ENCODE measurements around the gene UNC93B1.
A peak's percentile ranks its signal among the peaks of the same experiment; 100 is the strongest.
"Not testable (repeated sequence)": the region's sequence is repeated elsewhere in the genome, so short reads cannot be mapped to it uniquely, and the experiment has no call there.

Gene UNC93B1

GRCh38 chr11:68007498-68008380 lies 3.8 kb upstream of the UNC93B1 start:
- DNase-seq = no peak

GRCh38 chr11:68006606-68007166 lies 2.8 kb upstream of the UNC93B1 start:
- DNase-seq = no peak

DNA sequence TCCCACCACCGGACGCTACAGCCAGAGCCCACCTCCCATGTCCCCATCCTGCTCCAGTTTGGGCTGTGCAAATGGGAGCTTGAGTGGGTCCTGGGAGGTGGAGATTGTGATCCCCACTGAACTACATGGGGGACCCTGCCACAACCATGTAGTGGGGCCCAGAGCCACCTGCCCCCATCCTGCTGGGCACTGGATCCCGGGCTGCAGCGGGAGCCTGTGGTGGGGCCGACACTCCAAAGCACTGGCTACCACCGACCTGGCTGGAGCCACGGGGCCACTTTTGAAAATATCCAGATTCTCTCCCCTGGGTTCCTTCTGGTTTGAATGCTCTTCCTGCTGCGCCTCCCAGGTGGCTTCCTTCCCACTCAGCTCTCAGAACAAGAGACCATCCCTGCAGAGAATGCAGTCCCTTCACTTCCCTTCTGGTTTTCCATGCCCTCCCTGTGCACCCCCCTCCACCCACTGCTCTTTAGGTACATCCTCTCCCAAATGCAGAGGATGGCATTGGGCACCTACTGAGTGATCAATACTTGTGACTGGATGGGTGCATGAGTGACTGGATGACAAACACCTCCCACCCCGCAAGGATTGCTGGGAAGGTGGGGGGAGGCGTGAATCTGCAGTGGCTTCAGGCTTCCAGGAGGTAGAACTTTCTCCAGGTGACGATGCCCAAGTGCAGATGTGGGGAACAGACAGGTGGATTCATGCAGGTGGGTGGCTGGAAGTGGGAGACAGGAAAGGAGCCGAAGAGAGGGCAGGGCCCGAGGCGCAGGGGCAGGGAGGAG lies 846 bp upstream of the UNC93B1 start:
- no peak for DNase-seq

DNA sequence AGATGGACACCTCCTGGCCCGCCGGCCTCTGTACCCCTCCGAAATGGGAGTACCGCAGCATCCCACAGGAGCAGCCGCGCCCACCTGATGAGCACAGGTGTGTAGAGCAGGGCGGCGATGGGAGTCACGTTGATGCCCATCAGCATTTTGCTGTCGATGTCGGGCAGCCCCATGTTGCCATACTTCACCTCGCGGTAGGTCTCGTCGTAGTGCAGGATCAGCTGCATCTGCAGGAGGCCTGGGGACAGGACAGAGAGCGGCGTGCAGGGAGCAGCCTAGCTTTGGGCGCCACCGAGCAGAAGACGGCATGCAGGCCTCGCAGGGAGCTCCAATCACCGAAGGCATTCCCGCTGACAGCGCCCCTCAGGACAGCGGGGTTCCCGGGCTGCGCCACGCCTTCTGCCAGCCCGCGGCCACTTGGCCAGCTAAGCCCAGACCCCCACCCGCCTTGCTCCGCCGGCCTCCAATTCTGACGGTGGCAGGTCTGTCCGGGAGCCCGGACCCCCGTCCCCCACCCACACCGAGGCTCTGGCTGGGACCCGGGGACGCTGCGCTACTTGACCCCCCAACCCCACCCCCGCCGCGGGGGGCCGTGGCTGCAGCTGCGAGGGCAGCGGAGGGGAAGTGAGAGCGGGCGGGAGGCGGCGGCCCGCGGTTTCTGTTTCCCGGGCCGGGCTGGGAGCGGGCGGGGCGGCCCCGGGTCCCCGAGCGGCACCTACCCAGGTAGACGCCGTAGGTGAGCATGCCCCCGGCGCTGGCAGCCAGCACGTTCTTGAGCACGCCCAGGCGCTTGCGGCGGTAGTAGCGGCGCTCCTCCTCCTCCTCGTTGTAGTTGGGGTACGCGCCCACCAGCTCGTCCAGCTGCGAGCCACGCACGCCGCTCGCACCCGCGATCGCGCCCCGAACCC lies 705 bp downstream of the UNC93B1 start:
- peak; percentile 65 for DNase-seq

DNA sequence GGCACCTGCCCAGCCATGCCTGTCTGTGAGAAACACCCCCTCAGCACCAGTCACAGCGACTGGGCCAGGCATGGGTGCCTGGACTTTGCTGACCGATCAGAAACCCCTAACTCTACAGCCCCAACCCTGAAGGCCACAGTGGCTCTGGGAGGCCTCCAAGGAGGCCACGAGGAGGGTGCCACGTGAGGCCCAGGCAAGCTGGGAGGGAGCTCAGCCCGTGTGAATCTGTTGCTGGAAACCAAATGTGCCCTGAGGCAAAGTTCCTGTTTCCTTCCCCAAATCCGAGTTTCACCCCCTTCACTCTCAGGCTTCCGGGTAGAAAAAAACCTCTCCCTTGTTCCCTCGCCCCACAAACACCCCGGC lies 1.3 kb downstream of the UNC93B1 start:
- DNase-seq = no peak

DNA sequence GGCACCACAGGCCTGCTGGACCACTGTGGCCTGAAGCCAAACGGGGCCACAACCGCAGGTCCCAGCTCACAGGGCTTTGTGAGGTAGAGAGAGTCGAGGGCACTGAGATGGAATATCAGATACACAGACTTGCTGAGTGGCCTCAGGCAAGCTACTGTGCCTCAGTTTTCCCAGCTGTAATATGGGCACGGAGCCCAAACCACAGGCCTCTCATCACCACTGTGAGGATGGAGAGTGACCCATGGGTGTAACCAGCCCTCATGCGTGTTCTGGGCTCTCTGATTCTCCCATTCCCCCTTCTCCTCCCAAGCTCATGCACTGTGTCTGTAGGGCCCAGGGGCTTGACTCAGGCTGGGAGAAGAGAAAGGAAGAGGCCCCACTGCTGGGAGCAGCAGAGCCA lies 4.2 kb downstream of the UNC93B1 start:
- no peak for DNase-seq

- no peak for DNase-seq
Measured at GRCh38 chr11:67999201-67999629, 4.7 kb downstream of the UNC93B1 start.

DNA sequence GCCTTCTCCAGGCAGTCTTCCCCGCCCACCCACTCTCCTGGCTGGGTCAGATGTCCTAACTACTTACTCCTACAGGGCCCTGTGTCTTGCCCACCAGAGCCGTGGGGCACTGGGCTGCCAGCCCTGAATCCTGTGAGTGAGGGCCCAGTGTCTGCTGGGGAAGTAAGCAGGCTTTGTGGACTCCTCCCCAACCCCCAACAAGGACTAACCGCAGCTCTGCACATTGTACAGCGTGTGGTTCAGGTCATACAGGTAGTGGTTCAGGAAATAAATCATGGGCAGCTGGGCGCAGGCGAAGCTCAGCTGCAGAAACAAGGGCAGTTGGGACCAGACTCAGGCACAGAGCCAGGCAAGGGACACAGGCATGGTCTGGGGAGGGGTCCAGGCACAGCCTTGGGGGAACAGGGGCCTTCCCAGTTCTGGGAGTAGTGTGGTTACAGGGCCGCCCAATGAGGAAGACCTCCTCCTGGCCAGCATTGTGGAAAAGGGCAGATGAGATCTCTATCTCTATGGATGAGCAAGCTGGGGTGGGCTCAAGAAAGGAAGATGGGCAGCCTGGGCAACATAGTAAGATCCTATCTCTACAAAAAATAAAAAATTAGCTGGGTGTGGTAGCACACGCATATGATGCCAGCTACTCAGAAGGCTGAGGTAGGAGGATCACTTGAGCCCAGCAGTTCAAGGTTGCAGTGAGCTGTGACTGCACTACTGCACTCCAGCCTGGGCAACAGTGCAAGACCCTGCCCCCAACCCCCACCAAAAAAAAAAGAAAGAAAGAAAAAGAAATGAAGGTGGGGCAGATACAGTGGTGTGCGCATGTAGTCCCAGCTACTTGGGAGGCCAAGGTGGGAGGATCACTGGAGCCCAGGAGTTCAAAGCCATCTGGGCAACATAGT lies 5.5 kb downstream of the UNC93B1 start:
- DNase-seq = peak; percentile 13

GRCh38 chr11:67997475-67997921 lies 6.4 kb downstream of the UNC93B1 start:
- no peak for DNase-seq

DNA sequence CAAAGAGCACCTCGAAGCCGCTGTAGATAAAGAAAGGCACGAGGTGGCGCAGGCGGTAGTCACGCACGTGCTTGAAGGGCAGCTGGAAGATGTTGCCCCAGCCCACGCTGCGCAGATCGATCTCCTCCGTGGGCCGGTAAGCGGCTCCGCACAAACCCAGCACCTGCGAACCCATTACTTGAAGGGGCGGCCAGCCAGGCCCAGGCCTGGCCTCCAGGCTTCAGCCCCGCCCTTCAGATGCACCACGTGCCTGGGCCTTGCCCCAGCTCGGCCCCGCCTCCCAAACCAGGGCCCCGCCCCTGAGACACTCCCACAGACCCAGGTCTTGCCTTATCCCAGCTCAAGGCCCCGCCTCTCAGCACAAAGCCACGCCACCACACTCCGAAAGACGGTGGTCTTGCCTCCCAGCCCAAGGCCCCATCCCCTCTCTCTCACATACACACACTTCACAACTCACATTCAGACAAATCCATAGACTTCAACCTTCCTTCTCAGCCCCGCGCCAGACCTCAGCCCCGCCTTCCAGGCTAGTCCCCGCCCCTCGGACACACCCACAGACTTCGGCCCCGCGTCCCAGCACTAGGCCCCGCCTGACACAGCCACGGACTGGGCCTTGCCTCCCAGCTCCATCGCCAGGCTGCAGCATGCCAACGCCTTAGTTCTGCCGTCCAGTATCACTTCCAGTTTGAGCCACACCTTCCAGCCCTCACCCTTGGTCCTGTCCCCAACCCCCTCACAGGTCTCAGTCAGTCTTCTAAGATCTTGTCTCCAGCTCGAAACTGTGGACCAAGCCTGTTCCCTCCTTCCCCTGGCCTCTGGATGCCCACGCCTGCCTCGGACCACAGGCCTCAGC lies 7.0 kb downstream of the UNC93B1 start:
- peak; percentile 42 for DNase-seq

GRCh38 chr11:67996051-67996450 lies 7.8 kb downstream of the UNC93B1 start:
- DNase-seq = no peak

GRCh38 chr11:67995579-67995978 lies 8.3 kb downstream of the UNC93B1 start:
- not testable (repeated sequence) for DNase-seq

GRCh38 chr11:67995129-67995528 lies 8.8 kb downstream of the UNC93B1 start:
- DNase-seq = not testable (repeated sequence)

DNA sequence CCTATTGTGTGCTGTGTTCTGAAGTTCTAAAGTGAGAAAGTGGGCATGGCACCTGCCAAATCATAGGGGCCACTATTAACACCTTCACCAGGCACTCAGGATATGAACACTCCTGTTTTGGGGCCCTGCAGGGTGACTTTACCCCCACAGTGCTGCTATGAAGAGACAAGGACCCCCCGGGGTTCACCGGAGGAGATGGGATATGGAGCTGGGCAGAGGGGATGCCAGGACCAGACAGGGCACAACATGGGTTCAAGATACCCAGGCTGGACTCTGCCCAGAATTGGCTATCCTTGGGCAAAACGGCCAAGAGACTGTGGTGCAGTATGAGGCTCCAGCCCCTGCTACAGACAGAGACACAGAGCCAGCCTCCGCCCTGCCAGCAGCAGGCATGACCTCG lies 9.5 kb downstream of the UNC93B1 start:
- not testable (repeated sequence) for DNase-seq

- peak; percentile 60 for DNase-seq
Measured at GRCh38 chr11:67993821-67994220, 10.1 kb downstream of the UNC93B1 start.

DNA sequence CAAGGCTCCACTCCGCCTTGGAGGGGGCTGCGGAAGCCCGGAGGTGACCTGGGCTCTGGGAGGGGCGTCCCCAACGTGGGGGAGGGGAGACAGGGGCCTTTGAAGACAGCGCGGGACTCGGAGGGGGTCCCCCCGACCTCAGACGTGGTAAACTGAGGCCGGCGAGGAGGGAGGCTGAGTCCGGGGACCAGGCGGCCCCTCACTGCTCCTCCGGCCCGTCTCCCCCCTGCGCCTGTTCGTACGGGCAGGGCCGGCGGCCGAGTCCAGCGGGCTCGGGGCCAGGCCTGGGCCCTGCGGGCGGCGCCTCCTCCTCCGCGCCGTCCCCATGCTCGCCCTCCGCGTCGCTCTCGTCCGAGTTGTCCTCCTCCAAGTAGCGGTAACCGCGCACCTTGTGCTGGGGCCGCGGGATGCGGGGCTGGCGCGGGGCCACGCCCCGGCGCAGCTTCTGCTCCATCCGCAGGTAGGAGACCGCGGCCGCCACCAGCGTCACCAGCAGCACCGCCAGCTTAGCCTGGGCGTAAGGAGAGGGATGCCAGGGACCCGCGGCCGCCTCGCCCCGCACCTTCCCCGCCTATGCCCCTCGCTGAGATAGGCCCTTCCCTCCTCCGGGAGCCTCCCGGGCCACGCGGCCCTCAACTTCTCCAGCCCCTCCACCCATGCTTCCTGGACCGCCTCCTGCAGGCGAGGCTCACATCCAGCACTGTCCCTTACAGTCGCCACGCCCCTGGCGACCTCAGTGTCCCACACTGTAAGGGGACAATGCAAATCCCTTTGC lies 12.4 kb downstream of the UNC93B1 start:
- not testable (repeated sequence) for DNase-seq

DNA sequence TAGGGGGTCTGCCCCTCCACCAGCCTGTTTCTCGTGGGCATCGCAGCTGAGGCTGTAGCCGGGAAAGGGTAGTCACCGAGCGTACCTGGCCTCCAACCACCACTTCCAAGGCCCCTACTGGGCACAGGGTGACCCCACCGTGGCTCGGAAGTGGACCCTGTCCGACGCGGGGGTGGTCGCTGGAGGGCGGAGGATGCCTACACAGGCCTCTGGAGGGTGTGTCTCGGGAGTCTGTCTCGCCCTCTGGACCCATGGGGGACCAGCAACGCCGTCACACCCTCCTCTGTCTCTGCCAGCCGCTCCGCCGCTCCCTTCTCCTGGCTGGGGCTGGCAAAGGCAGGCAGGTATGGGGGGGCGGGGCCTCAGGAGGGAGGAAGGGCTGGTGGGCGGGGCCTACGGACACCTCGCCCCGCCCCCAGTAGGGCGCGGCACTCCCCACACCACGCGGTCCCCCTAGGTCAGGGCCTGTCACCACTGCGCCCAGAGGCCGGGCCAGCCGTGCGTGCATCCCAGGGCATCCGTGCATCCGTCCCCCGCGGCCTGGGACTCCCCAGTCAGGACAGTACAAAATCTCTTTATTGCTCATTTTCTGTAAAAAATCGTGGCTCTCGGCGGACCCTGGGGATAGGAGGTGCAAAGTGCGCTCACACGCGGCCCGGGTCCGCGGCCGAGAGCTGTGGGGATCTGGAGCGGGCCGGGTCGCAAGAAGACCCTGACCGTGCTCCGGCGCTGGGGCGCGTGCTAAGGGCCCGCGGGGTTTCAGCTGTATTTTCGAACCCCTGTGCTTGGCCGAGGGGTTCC lies 13.2 kb downstream of the UNC93B1 start:
- not testable (repeated sequence) for DNase-seq

- not testable (repeated sequence) for DNase-seq
Measured at GRCh38 chr11:67985302-67985701, 18.6 kb downstream of the UNC93B1 start.

DNA sequence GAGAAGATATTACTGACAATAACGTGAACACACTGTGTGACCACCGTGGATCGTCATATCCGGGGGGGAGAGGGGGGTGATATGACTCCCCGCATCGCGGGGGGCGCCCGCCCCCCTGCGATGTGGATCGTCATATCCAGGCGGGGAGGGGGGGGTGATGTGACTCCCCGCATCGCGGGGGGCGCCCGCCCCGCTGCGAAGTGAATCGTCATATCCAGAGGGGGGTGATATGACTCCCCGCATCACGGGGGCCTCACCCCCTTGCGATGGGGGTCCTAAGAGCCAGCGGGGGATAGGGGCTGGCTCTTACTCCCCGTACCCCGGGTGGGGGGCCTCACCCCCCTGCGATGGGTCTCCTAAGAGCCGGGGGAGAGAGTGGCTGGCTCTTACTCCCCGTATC lies 19.9 kb downstream of the UNC93B1 start:
- DNase-seq = no peak
